Mesendoderm (in vitro differentiated cells): ENCODE data around the gene OR2V1.

Experiments used
- DNase-seq: peaks from one replicate; pipeline ENCODE4 v3.0.0; 2013
- H2AK5ac ChIP-seq: 2 replicates; pipeline ENCODE4 v1.6.1; 2013; ENCODE audit warnings: low read length, inconsistent platforms
- H2BK120ac ChIP-seq: 2 replicates; pipeline ENCODE4 v1.6.1; 2013; ENCODE audit warnings: low read depth, mild to moderate bottlenecking, low read length, moderate library complexity, mixed read lengths
- H2BK15ac ChIP-seq: replicated peaks from 2 replicates; pipeline ENCODE4 v1.6.1; 2013; ENCODE audit warnings: low read depth, mild to moderate bottlenecking, moderate library complexity
- H2BK5ac ChIP-seq: 2 replicates; pipeline ENCODE4 v1.6.1; 2013; ENCODE audit warnings: low read length, inconsistent platforms
- H3K18ac ChIP-seq: 2 replicates; pipeline ENCODE4 v1.6.1; 2013; ENCODE audit warnings: mild to moderate bottlenecking, low read length, mixed read lengths
- H3K23ac ChIP-seq: one replicate; pipeline ENCODE4 v1.6.1; 2013; ENCODE audit warnings: low read length
- H3K27ac ChIP-seq: 2 replicates; pipeline ENCODE4 v1.5.1; 2013; ENCODE audit warnings: low read depth, mild to moderate bottlenecking, inconsistent platforms, low read length, moderate library complexity
- H3K27me3 ChIP-seq: 2 replicates; pipeline ENCODE4 v1.6.1; 2013; ENCODE audit warnings: low read length, control low read depth, mild to moderate bottlenecking, inconsistent platforms; ENCODE audit not compliant: insufficient read depth, poor library complexity
- H3K36me3 ChIP-seq: 2 replicates; pipeline ENCODE4 v1.6.1; 2013; ENCODE audit warnings: low read length, inconsistent platforms; ENCODE audit not compliant: control insufficient read depth, insufficient read depth
- H3K4ac ChIP-seq: one replicate; pipeline ENCODE4 v1.6.1; 2013; ENCODE audit warnings: low read depth, mild to moderate bottlenecking, low read length, moderate library complexity
- H3K4me1 ChIP-seq: 2 replicates; pipeline ENCODE4 v1.6.1; 2013; ENCODE audit warnings: low read depth, low read length, inconsistent platforms; ENCODE audit not compliant: control insufficient read depth
- H3K4me2 ChIP-seq: 2 replicates; pipeline ENCODE4 v1.6.1; 2013; ENCODE audit warnings: low read length
- H3K4me3 ChIP-seq: 2 replicates; pipeline ENCODE4 v1.5.1; 2013; ENCODE audit warnings: mild to moderate bottlenecking, low read length
- H3K56ac ChIP-seq: one replicate; pipeline ENCODE4 v1.6.1; 2013; ENCODE audit warnings: low read length
- H3K79me1 ChIP-seq: 2 replicates; pipeline ENCODE4 v1.6.1; 2013; ENCODE audit warnings: low read length, inconsistent platforms
- H3K79me2 ChIP-seq: 2 replicates; pipeline ENCODE4 v1.6.1; 2013; ENCODE audit warnings: mild to moderate bottlenecking, low read length; ENCODE audit not compliant: control insufficient read depth, insufficient read depth
- H3K9ac ChIP-seq: 2 replicates; pipeline ENCODE4 v1.6.1; 2013; ENCODE audit warnings: low read length, inconsistent platforms
- H4K5ac ChIP-seq: one replicate; pipeline ENCODE4 v1.6.1; 2013; ENCODE audit warnings: low read length
- H4K8ac ChIP-seq: one replicate; pipeline ENCODE4 v1.6.1; 2013; ENCODE audit warnings: low read depth, mild to moderate bottlenecking, control low read depth, low read length, moderate library complexity
- WGBS: extraction: QIAGEN DNeasy Blood & Tissue Kit; methylation state at CpG from one replicate; pipeline ENCODE4 v1.1.7; 2013; ENCODE audit warnings: low lambda C conversion rate, missing lambda C conversion rate; ENCODE audit not compliant: insufficient coverage; ENCODE audit errors: extremely low coverage; 5-methylcytosine and 5-hydroxymethylcytosine counted together

OR2V1 gene

GRCh38 chr5:181121675-181122561, 9.1 kb downstream of the OR2V1 start:
- Histone ChIP-seq H3K27ac (no peak overlapping the region), H3K4me2 (no peak overlapping the region)

GRCh38 chr5:181120761-181121160, 10.2 kb downstream of the OR2V1 start:
- Histone ChIP-seq H3K18ac (no peak overlapping the region), H3K4me2 (no peak overlapping the region), H3K27ac (no peak overlapping the region), H3K4me3 (no peak overlapping the region), H3K9ac (no peak overlapping the region), H2AK5ac (no peak overlapping the region), H3K4ac (no peak overlapping the region), H4K8ac (no peak overlapping the region), H3K79me2 (no peaks in the 10 kb centered on the region), H2BK15ac (no peak overlapping the region), H3K56ac (no peak overlapping the region), H3K23ac (no peak overlapping the region), H3K79me1 (no peaks in the 10 kb centered on the region), H3K4me1 (no peaks in the 10 kb centered on the region), H3K36me3 (no peaks in the 10 kb centered on the region), H2BK5ac (no peak overlapping the region), H3K27me3 (peaks cover 3% of the 10 kb centered on the region), H4K5ac (no peak overlapping the region), H2BK120ac (no peak overlapping the region)
- DNase-seq = no peak
- WGBS = no CpG with 5 or more reads among the region's 5 CpGs

More at GRCh38 chr5:181121675-181122561, 9.1 kb downstream of the OR2V1 start:
- Histone ChIP-seq H3K4ac (no peak overlapping the region), H3K56ac (no peak overlapping the region), H2BK120ac (no peak overlapping the region), H3K18ac (no peak overlapping the region), H3K36me3 (no peaks in the 10 kb centered on the region), H3K79me2 (no peaks in the 10 kb centered on the region), H3K4me3 (no peak overlapping the region), H2AK5ac (no peak overlapping the region), H4K5ac (no peak overlapping the region), H3K27me3 (no peaks in the 10 kb centered on the region), H3K4me1 (no peaks in the 10 kb centered on the region), H2BK5ac (no peak overlapping the region), H3K23ac (no peak overlapping the region), H4K8ac (no peak overlapping the region), H3K79me1 (no peaks in the 10 kb centered on the region), H2BK15ac (no peak overlapping the region), H3K9ac (no peak overlapping the region)
- peak; percentile 57 for DNase-seq
- WGBS = no CpG with 5 or more reads among the region's 28 CpGs

GRCh38 chr5:181120306-181120705, 10.7 kb downstream of the OR2V1 start:
- H2BK5ac ChIP-seq = no peak overlapping the region
- H2AK5ac ChIP-seq = no peak overlapping the region
- H3K56ac ChIP-seq = no peak overlapping the region
- H3K4me3 ChIP-seq = no peak overlapping the region
- no peak for DNase-seq
- H2BK15ac ChIP-seq = no peak overlapping the region
- H3K4me2 ChIP-seq = no peak overlapping the region
- no CpG with 5 or more reads among the region's 4 CpGs for WGBS
- no peak overlapping the region for H3K23ac ChIP-seq
- H4K8ac ChIP-seq = no peak overlapping the region
- no peak overlapping the region for H3K4ac ChIP-seq
- no peak overlapping the region for H3K18ac ChIP-seq
- H3K79me2 ChIP-seq = no peaks in the 10 kb centered on the region
- H3K4me1 ChIP-seq = no peaks in the 10 kb centered on the region
- H3K27me3 ChIP-seq = peaks cover 3% of the 10 kb centered on the region
- no peaks in the 10 kb centered on the region for H3K79me1 ChIP-seq
- no peak overlapping the region for H2BK120ac ChIP-seq
- no peak overlapping the region for H3K9ac ChIP-seq
- no peak overlapping the region for H4K5ac ChIP-seq
- no peaks in the 10 kb centered on the region for H3K36me3 ChIP-seq
- H3K27ac ChIP-seq = no peak overlapping the region

- Histone ChIP-seq H3K79me2 (no peaks in the 10 kb centered on the region), H3K4ac (no peak overlapping the region), H3K27me3 (peaks cover 4% of the 10 kb centered on the region), H3K36me3 (no peaks in the 10 kb centered on the region), H4K8ac (no peak overlapping the region), H3K4me2 (no peak overlapping the region), H2BK120ac (no peak overlapping the region), H2BK5ac (no peak overlapping the region), H3K56ac (no peak overlapping the region), H3K27ac (no peak overlapping the region), H3K18ac (no peak overlapping the region), H3K4me1 (no peaks in the 10 kb centered on the region), H3K23ac (no peak overlapping the region), H4K5ac (no peak overlapping the region), H2BK15ac (no peak overlapping the region), H3K4me3 (no peak overlapping the region), H3K9ac (no peak overlapping the region), H2AK5ac (no peak overlapping the region), H3K79me1 (no peaks in the 10 kb centered on the region)
- WGBS = no CpG with 5 or more reads among the region's 8 CpGs
- no peak for DNase-seq
Measured at GRCh38 chr5:181119105-181119504, 11.9 kb downstream of the OR2V1 start.

GRCh38 chr5:181118369-181118768, 12.6 kb downstream of the OR2V1 start:
- no peak overlapping the region for H2BK5ac ChIP-seq
- H3K27me3 ChIP-seq = peaks cover 4% of the 10 kb centered on the region
- H3K18ac ChIP-seq = no peak overlapping the region
- no peaks in the 10 kb centered on the region for H3K36me3 ChIP-seq
- no peak overlapping the region for H3K4ac ChIP-seq
- H2BK120ac ChIP-seq = no peak overlapping the region
- H2AK5ac ChIP-seq = no peak overlapping the region
- no CpG with 5 or more reads among the region's 6 CpGs for WGBS
- H3K79me2 ChIP-seq = no peaks in the 10 kb centered on the region
- H4K8ac ChIP-seq = no peak overlapping the region
- H3K56ac ChIP-seq = no peak overlapping the region
- no peaks in the 10 kb centered on the region for H3K79me1 ChIP-seq
- DNase-seq = no peak
- H3K27ac ChIP-seq = no peak overlapping the region
- H3K4me2 ChIP-seq = no peak overlapping the region
- H3K4me1 ChIP-seq = no peaks in the 10 kb centered on the region
- no peak overlapping the region for H2BK15ac ChIP-seq
- H3K9ac ChIP-seq = no peak overlapping the region
- no peak overlapping the region for H4K5ac ChIP-seq
- no peak overlapping the region for H3K4me3 ChIP-seq
- no peak overlapping the region for H3K23ac ChIP-seq
